Activated T-cell treated with anti-CD3 and anti-CD28 coated beads, Interleukin-2, amount 50 U/mL, for 72 hours (primary cell): Measurements from ENCODE around the gene ZNF521. TPM values are rescaled to one million over a fixed set of nuclear protein-coding genes. Genes with fewer than 3 reads are reported as not detected.

ENCODE experiments used
- ATAC-seq, 2 donors: fragments of 150-1000 bp; cut with Tn5 transposase; replicated peaks in 1 of 2; 2 replicates each; pipeline ENCODE4 v1.10.0; 2021; ENCODE audit warnings: moderate library complexity in 2 of 2, mild to moderate bottlenecking in 1 of 2
- DNase-seq, 2 donors: peaks; one replicate each; pipeline ENCODE4 v3.0.0; 2021 to 2022; ENCODE audit warnings: mixed read lengths in 1 of 2
- H3K27ac Mint-ChIP-seq: one replicate; pipeline ENCODE4 v1.8.0; 2022; ENCODE audit warnings: mild to moderate bottlenecking, moderate library complexity, mixed read lengths
- H3K27me3 Mint-ChIP-seq: one replicate; pipeline ENCODE4 v1.8.0; 2022; ENCODE audit warnings: low read depth, mixed read lengths
- H3K36me3 Mint-ChIP-seq, 2 donors: one replicate each; pipeline ENCODE4 v1.8.0; 2022; ENCODE audit warnings: mixed read lengths in 2 of 2, mild to moderate bottlenecking in 1 of 2; ENCODE audit not compliant: insufficient read depth in 2 of 2
- H3K4me1 Mint-ChIP-seq: one replicate; pipeline ENCODE4 v1.8.0; 2022; ENCODE audit warnings: low read depth, mixed read lengths
- H3K4me3 Mint-ChIP-seq, 2 donors: one replicate each; pipeline ENCODE4 v1.8.0; 2022; ENCODE audit warnings: mild to moderate bottlenecking in 2 of 2, mixed read lengths in 2 of 2, moderate library complexity in 2 of 2
- H3K9me3 Mint-ChIP-seq, 2 donors: one replicate each; pipeline ENCODE4 v1.8.0; 2022; ENCODE audit warnings: mixed read lengths in 2 of 2
- total RNA-seq, 2 donors: library from RNA; stranded (reverse); gene quantifications; one replicate each; pipeline ENCODE4 v1.2.3, GENCODE V29; 2022

ZNF521 gene
- total RNA-seq, 2 donors from 2014 or later: not detected

DNA sequence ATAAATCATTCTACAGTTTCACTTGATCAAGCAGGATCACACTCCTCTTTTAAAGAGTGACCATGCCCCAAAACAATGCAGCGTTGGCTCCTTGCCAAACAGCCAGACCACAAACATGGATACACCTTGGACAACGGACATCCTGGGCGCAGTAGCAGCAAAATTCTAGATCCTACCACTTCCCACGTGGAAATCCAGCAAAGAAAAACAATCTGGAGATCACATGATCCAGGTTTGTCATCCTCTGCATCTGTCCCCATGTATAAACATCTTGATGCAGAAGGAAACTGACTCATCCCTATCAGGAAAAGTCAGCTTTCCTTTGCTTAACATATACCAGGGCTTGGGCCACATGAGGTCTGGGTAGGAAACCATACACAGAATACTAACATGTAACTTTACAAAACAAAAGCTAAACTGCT lies 53.1 kb downstream of the ZNF521 start:
- no peaks in the 10 kb centered on the region for H3K36me3 Mint-ChIP-seq
- H3K9me3 Mint-ChIP-seq: no peaks in the 10 kb centered on the region
- no peaks in the 10 kb centered on the region for H3K4me1 Mint-ChIP-seq
- ATAC-seq (no peak), DNase-seq (no peak)
- H3K4me3 Mint-ChIP-seq: no peak overlapping the region
- no peak overlapping the region for H3K27ac Mint-ChIP-seq
- no peaks in the 10 kb centered on the region for H3K27me3 Mint-ChIP-seq

DNA sequence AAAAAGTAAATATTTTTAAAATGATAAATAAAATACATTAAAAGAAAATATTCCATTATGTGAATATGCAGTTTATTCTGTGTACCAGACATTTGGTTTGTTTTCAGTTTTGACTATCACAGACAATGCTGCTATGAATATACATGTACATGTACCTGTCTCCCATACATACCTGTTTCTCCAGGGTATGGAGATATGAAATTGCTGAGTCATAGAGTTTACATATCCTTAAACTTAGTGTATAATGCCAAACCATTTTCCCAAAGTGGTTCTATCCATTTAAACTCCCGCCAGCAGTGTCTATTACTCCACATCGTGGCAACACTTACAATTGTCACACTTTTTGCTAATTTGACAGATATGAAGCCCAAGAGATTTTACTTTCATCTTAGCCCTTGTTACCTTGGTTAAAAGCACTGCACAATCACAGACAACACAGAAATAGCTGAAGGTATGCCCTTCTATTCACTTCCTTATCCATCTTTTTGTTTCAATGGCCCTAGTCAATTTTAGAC lies 56.3 kb downstream of the ZNF521 start:
- Mint-ChIP-seq H3K9me3 (no peaks in the 10 kb centered on the region), H3K36me3 (no peaks in the 10 kb centered on the region), H3K4me1 (no peaks in the 10 kb centered on the region), H3K4me3 (no peak overlapping the region), H3K27ac (no peak overlapping the region), H3K27me3 (no peaks in the 10 kb centered on the region)
- DNase-seq: no peak
- ATAC-seq: no peak

GRCh38 chr18:25291150-25291549 lies 60.8 kb downstream of the ZNF521 start:
- H3K4me1 Mint-ChIP-seq: no peaks in the 10 kb centered on the region
- DNase-seq (no peak), ATAC-seq (no peak)
- H3K27me3 Mint-ChIP-seq: no peaks in the 10 kb centered on the region
- H3K9me3 Mint-ChIP-seq: no peaks in the 10 kb centered on the region
- no peak overlapping the region for H3K27ac Mint-ChIP-seq
- H3K36me3 Mint-ChIP-seq: no peaks in the 10 kb centered on the region
- H3K4me3 Mint-ChIP-seq: no peak overlapping the region

DNA sequence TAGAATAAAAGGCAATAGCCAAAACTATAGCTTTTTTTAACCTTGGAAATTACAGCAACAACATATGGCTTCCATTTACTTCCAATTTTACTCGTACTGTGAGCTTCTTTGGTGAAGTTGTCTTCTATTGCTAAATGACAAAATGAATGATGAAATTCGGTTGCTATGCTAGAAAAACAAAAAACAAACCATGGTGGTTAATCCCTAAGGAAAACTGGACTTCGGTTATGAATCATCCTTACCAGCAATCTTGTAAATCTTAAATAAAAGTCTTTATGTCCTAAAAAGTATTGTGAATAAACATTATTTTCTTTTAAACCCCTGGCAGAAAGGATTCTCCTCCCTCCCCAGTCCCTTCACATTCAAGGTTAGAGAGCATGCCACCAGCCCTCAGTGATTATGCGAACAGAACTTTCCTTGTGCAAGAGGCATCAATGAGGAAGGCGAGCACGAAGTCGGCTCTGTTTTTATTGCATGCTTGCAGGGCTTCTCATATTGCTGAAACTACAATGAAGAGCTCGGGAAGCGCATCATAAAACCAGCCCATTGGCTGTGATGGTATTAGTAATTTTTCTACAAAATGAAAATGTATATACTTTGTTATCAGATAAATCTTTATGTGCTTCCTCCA lies 62.9 kb downstream of the ZNF521 start:
- Mint-ChIP-seq H3K4me1 (no peaks in the 10 kb centered on the region), H3K27me3 (no peaks in the 10 kb centered on the region), H3K4me3 (no peak overlapping the region), H3K9me3 (no peaks in the 10 kb centered on the region), H3K27ac (no peak overlapping the region), H3K36me3 (no peaks in the 10 kb centered on the region)
- DNase-seq (no peak), ATAC-seq (no peak)

- DNase-seq (no peak), ATAC-seq (no peak)
- no peaks in the 10 kb centered on the region for H3K4me1 Mint-ChIP-seq
- no peaks in the 10 kb centered on the region for H3K9me3 Mint-ChIP-seq
- no peaks in the 10 kb centered on the region for H3K36me3 Mint-ChIP-seq
- H3K4me3 Mint-ChIP-seq: no peak overlapping the region
- H3K27me3 Mint-ChIP-seq: no peaks in the 10 kb centered on the region
- H3K27ac Mint-ChIP-seq: no peak overlapping the region
Measured at GRCh38 chr18:25288340-25288938, 63.5 kb downstream of the ZNF521 start.

DNA sequence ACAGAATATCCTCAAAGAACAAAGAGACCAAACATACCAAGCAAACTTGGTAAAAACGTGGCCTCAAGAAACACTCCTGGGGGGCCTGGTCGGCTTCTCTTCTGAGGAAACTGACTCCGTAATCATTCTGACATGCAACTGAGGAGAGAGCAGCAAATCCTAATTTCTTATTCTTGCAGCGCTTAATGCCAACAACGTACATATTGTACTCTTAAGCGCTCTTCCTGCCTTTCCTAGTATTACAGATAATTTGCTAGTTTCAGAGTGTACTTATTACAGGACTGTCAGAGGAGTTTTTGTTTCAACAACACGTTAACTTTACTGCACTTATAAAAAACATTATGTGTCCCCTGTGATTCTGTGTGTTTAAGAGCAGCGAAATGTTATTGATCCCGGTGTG lies 64.9 kb downstream of the ZNF521 start:
- no peak for ATAC-seq

DNA sequence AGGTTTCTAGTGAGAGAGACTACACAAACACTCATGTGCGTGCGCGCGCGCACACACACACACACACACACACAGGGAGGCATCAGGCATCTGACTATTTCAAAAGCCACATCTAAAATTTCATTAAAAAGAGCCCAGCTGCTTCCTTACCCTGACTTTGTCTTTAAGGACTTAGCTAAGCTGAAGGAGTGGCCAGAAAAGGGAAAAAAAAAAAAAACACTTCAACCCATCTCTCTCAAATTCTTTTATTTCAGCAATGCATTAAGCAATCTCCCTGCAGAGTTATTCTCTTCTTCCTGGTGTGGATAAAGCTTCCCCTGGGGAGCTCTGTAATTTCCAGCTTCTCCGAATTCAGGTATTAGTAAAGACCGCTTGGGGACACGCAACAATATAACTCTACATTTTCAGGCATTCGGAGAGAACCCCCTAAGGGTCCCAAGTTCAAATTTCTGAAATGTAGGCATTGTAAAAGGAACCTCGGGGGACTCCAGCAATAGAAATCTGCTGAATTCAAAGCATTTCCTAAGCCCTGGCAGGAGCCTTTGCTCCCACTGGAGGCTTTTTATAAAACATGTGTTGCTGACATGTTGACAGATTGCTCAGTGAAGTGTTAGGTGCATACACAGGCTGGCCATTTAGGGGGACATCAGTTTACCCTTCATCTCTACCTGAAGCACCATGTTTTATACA lies 67.0 kb downstream of the ZNF521 start:
- H3K9me3 Mint-ChIP-seq: no peaks in the 10 kb centered on the region
- peaks cover 12% of the 10 kb centered on the region for H3K27me3 Mint-ChIP-seq
- H3K4me3 Mint-ChIP-seq: no peak overlapping the region
- DNase-seq (no peak), ATAC-seq (no peak)
- no peak overlapping the region for H3K27ac Mint-ChIP-seq
- H3K36me3 Mint-ChIP-seq: no peaks in the 10 kb centered on the region
- H3K4me1 Mint-ChIP-seq: no peaks in the 10 kb centered on the region

More for the DNA sequence above, 64.9 kb downstream of the ZNF521 start:
- Mint-ChIP-seq H3K36me3 (no peaks in the 10 kb centered on the region), H3K4me1 (no peaks in the 10 kb centered on the region), H3K4me3 (no peak overlapping the region), H3K27me3 (peaks cover 4% of the 10 kb centered on the region), H3K27ac (no peak overlapping the region), H3K9me3 (no peaks in the 10 kb centered on the region)
- no peak for DNase-seq

DNA sequence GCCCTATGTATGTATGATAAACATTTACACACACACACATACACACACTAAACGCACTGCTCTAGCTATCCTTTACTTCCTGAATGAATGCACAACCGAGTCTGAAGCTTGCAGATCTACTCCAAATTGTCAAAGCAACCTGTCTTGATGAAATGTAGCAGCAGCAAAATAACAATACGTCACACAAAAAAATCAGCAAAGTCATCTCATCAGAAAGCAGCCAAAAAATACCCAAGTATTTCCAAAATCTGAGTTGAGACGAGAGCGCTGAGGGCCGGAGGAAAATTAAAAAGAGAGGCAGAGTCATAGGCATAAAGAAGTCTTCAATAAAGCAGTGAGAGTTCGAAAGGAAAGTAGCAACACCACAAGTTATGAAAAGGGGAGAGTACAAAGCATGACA lies 67.7 kb downstream of the ZNF521 start:
- Mint-ChIP-seq H3K4me1 (no peaks in the 10 kb centered on the region), H3K9me3 (no peaks in the 10 kb centered on the region), H3K27ac (no peak overlapping the region), H3K27me3 (peaks cover 12% of the 10 kb centered on the region), H3K4me3 (no peak overlapping the region), H3K36me3 (no peaks in the 10 kb centered on the region)
- DNase-seq (no peak), ATAC-seq (no peak)

GRCh38 chr18:25283781-25284180 lies 68.2 kb downstream of the ZNF521 start:
- Mint-ChIP-seq H3K27ac (no peak overlapping the region), H3K36me3 (no peaks in the 10 kb centered on the region), H3K4me3 (no peak overlapping the region), H3K4me1 (no peaks in the 10 kb centered on the region), H3K9me3 (no peaks in the 10 kb centered on the region), H3K27me3 (peaks cover 12% of the 10 kb centered on the region)
- ATAC-seq (no peak), DNase-seq (no peak)

DNA sequence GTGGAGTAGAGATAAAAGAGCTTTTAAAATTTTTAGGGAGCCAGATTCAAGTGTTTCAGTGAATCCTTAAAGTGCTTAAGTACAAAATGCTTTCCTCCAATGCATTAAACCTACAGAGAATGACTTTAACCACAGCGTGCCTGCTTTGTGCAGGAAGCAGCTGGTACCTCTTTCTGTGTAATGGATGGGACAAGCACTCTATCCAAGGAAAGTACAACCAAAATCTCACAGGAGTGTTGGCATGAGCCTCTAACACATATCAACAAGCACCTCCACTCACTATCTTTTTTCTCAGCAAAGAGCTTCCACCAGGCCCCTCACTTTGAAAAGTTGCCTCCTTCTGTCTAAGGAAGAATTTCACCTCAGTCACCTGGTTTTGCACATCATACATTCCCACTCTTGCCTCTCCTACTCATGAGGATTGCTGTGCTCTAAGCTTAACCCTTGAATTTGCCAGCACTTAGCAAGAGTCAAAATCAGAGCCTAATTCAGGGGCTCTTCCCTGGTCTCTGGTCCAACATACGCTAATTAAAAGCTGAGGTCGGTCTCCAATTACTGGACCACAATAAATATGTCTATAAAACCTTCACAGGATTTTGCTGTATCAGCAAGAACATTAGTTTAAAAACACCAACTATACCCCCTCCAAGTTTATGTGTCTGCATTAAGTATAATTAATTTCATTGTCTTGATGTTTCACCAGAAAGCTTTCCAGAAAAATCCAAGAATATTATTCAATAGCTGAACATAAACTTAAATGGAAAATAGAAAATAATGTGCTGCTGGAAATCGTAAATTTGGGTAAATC lies 68.9 kb downstream of the ZNF521 start:
- no peak overlapping the region for H3K4me3 Mint-ChIP-seq
- DNase-seq (no peak), ATAC-seq (no peak)
- no peaks in the 10 kb centered on the region for H3K36me3 Mint-ChIP-seq
- no peaks in the 10 kb centered on the region for H3K9me3 Mint-ChIP-seq
- no peak overlapping the region for H3K27ac Mint-ChIP-seq
- H3K27me3 Mint-ChIP-seq: peaks cover 12% of the 10 kb centered on the region
- H3K4me1 Mint-ChIP-seq: no peaks in the 10 kb centered on the region

GRCh38 chr18:25282282-25282681 lies 69.7 kb downstream of the ZNF521 start:
- no peak for DNase-seq
- H3K27me3 Mint-ChIP-seq: peaks cover 12% of the 10 kb centered on the region
- H3K36me3 Mint-ChIP-seq: no peaks in the 10 kb centered on the region
- H3K4me3 Mint-ChIP-seq: no peak overlapping the region
- no peaks in the 10 kb centered on the region for H3K9me3 Mint-ChIP-seq
- H3K4me1 Mint-ChIP-seq: no peaks in the 10 kb centered on the region
- H3K27ac Mint-ChIP-seq: no peak overlapping the region
- ATAC-seq: no peak

GRCh38 chr18:25281556-25281955 lies 70.4 kb downstream of the ZNF521 start:
- no peak for ATAC-seq
- no peak for DNase-seq
- Mint-ChIP-seq H3K27me3 (peaks cover 12% of the 10 kb centered on the region), H3K36me3 (no peaks in the 10 kb centered on the region), H3K27ac (no peak overlapping the region), H3K4me1 (no peaks in the 10 kb centered on the region), H3K4me3 (no peak overlapping the region), H3K9me3 (no peaks in the 10 kb centered on the region)

DNA sequence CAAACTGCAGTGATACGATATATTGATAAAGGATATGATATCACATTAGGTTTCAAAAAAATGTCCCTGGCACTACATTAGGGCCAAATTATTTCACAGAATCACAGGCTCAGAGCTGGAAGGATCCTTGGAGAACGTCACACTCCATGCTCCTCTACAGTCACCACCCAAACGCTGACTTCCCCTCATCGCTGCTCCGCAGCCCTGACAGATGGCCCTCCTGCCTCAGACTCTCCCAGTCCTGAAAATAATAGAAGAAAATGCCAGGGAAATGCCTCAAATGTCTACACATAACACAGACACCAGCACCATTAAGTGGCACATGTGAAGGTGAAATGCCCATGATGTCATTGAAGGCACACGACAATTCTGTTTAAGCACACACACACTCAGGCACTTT lies 72.0 kb downstream of the ZNF521 start:
- DNase-seq (no peak), ATAC-seq (no peak)
- Mint-ChIP-seq H3K27me3 (peaks cover 12% of the 10 kb centered on the region), H3K4me1 (no peaks in the 10 kb centered on the region), H3K36me3 (no peaks in the 10 kb centered on the region), H3K27ac (no peak overlapping the region), H3K4me3 (no peak overlapping the region), H3K9me3 (no peaks in the 10 kb centered on the region)
